Ishikawa (cell line): ENCODE measurements around the gene RABL3.

Source experiments
- CEBPB ChIP-seq: IDR thresholded peaks from 2 replicates; pipeline ENCODE4 v1.6.1; 2012
- CREB1 ChIP-seq: IDR thresholded peaks from 2 replicates; pipeline ENCODE4 v1.6.1; 2012; ENCODE audit warnings: low read depth
- EGR1 ChIP-seq: IDR thresholded peaks from 2 replicates; pipeline ENCODE4 v1.6.1; 2012
- EP300 ChIP-seq: IDR thresholded peaks from 2 replicates; pipeline ENCODE4 v1.6.1; 2012; ENCODE audit warnings: borderline replicate concordance
- FOXM1 ChIP-seq: IDR thresholded peaks from 2 replicates; pipeline ENCODE4 v1.6.1; 2012; ENCODE audit warnings: low read depth, borderline replicate concordance
- NFIC ChIP-seq: IDR thresholded peaks from 2 replicates; pipeline ENCODE4 v1.6.1; 2012
- RAD21 ChIP-seq: IDR thresholded peaks from 2 replicates; pipeline ENCODE4 v1.6.1; 2012; ENCODE audit warnings: low read depth
- TAF1 ChIP-seq: IDR thresholded peaks from 2 replicates; pipeline ENCODE4 v1.6.1; 2012; ENCODE audit warnings: low read depth, mild to moderate bottlenecking
- TCF12 ChIP-seq: IDR thresholded peaks from 2 replicates; pipeline ENCODE4 v1.6.1; 2012; ENCODE audit warnings: low read depth
- TEAD4 ChIP-seq: IDR thresholded peaks from 2 replicates; pipeline ENCODE4 v1.6.1; 2012
- YY1 ChIP-seq: IDR thresholded peaks from 2 replicates; pipeline ENCODE4 v1.6.1; 2012; ENCODE audit warnings: low read depth
- ZBTB7A ChIP-seq: IDR thresholded peaks from 2 replicates; pipeline ENCODE4 v1.6.1; 2012; ENCODE audit warnings: low read depth
- TF ChIP-seq, protein P1 (sequence below): IDR thresholded peaks from 2 replicates; pipeline ENCODE4 v1.6.1; 2012
- TF ChIP-seq, protein P2 (sequence below): IDR thresholded peaks from 2 replicates; pipeline ENCODE4 v1.6.1; 2012; ENCODE audit warnings: low read depth, mild to moderate bottlenecking
- TF ChIP-seq, protein P3 (sequence below): IDR thresholded peaks from 2 replicates; pipeline ENCODE4 v1.6.1; 2012

RABL3 gene

DNA sequence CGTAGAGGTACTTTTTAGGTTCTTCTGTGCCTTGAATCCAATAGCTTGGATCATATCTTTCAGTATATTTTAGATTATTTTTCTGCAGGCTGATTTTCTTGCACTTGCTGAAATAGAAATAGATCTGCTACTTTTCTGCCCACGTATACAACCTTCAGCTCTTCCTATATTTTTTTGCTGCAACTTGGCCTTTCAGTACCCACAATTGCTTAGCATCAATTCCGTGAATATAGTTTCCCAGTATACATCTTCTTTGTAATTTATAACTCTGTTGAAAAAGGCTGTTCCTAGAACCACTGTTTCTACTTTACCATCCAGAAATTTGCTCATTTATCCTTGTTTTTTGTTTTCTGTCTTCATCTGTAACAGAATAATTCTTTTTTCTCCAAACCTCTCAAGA is 36.5 kb upstream of the RABL3 start:
- no peak for TF ChIP-seq FOXM1
- no peak for TF ChIP-seq RAD21
- TF ChIP-seq TAF1: no peak
- no peak for TF ChIP-seq TCF12
- TF ChIP-seq, protein P1, sequence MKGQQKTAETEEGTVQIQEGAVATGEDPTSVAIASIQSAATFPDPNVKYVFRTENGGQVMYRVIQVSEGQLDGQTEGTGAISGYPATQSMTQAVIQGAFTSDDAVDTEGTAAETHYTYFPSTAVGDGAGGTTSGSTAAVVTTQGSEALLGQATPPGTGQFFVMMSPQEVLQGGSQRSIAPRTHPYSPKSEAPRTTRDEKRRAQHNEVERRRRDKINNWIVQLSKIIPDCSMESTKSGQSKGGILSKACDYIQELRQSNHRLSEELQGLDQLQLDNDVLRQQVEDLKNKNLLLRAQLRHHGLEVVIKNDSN: no peak
- no peak for TF ChIP-seq YY1
- TF ChIP-seq TEAD4: no peak
- TF ChIP-seq NFIC: no peak
- TF ChIP-seq CEBPB: no peak
- TF ChIP-seq, protein P2, sequence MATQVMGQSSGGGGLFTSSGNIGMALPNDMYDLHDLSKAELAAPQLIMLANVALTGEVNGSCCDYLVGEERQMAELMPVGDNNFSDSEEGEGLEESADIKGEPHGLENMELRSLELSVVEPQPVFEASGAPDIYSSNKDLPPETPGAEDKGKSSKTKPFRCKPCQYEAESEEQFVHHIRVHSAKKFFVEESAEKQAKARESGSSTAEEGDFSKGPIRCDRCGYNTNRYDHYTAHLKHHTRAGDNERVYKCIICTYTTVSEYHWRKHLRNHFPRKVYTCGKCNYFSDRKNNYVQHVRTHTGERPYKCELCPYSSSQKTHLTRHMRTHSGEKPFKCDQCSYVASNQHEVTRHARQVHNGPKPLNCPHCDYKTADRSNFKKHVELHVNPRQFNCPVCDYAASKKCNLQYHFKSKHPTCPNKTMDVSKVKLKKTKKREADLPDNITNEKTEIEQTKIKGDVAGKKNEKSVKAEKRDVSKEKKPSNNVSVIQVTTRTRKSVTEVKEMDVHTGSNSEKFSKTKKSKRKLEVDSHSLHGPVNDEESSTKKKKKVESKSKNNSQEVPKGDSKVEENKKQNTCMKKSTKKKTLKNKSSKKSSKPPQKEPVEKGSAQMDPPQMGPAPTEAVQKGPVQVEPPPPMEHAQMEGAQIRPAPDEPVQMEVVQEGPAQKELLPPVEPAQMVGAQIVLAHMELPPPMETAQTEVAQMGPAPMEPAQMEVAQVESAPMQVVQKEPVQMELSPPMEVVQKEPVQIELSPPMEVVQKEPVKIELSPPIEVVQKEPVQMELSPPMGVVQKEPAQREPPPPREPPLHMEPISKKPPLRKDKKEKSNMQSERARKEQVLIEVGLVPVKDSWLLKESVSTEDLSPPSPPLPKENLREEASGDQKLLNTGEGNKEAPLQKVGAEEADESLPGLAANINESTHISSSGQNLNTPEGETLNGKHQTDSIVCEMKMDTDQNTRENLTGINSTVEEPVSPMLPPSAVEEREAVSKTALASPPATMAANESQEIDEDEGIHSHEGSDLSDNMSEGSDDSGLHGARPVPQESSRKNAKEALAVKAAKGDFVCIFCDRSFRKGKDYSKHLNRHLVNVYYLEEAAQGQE: no peak
- TF ChIP-seq EGR1: no peak
- no peak for TF ChIP-seq CREB1
- no peak for TF ChIP-seq EP300
- no peak for TF ChIP-seq ZBTB7A
- TF ChIP-seq, protein P3, sequence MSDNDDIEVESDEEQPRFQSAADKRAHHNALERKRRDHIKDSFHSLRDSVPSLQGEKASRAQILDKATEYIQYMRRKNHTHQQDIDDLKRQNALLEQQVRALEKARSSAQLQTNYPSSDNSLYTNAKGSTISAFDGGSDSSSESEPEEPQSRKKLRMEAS: no peak

DNA sequence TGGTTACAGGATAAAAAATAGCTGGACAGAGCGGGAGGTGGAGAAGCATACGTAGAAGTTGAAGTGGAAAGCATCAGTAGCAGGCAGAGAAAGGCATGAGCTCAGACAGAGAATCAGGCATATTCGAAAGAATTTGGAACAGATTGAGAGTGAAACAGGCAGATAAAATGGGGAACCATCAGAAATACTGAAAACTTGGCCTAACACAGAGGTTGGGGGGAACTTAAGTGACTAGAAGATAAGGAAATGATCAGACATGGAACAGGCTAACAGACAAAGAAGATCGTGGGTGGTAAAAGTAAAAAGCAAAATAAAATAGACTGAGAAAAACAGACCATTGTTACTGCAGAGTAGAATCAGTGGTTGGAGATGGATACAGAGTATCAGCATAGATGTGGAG is 33.1 kb upstream of the RABL3 start:
- no peak for TF ChIP-seq EGR1
- no peak for TF ChIP-seq CREB1
- no peak for TF ChIP-seq TAF1
- TF ChIP-seq NFIC: no peak
- TF ChIP-seq FOXM1: no peak
- no peak for TF ChIP-seq CEBPB
- no peak for TF ChIP-seq RAD21
- TF ChIP-seq, protein P1: no peak
- no peak for TF ChIP-seq TCF12
- no peak for TF ChIP-seq EP300
- TF ChIP-seq, protein P2: no peak
- TF ChIP-seq ZBTB7A: no peak
- TF ChIP-seq TEAD4: no peak

DNA sequence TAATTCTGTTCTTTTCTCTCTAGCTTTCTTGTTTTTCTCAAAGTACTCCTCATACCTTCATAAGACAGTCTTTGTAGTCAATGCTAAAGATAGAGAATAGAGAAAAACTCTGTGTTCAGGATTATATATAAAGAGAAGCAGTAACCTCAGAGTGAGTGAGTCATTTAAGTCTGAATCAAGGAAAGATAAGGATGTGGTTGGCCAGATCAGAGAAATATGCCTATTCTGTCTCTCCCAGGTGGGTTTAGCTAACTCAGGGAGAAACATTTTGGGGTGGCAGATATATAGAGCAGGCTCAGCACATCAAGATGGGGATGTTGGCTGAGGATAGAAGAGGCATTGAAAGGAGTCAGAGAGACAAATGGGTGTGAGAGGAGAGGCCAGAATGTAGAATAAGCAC is 31.6 kb upstream of the RABL3 start:
- TF ChIP-seq EGR1: no peak
- TF ChIP-seq, protein P1: no peak
- no peak for TF ChIP-seq NFIC
- TF ChIP-seq, protein P2: no peak
- no peak for TF ChIP-seq TAF1
- no peak for TF ChIP-seq CEBPB
- TF ChIP-seq YY1: no peak
- no peak for TF ChIP-seq ZBTB7A
- no peak for TF ChIP-seq EP300
- TF ChIP-seq, protein P3: no peak
- no peak for TF ChIP-seq CREB1
- TF ChIP-seq TEAD4: no peak
- no peak for TF ChIP-seq FOXM1
- TF ChIP-seq TCF12: no peak

DNA sequence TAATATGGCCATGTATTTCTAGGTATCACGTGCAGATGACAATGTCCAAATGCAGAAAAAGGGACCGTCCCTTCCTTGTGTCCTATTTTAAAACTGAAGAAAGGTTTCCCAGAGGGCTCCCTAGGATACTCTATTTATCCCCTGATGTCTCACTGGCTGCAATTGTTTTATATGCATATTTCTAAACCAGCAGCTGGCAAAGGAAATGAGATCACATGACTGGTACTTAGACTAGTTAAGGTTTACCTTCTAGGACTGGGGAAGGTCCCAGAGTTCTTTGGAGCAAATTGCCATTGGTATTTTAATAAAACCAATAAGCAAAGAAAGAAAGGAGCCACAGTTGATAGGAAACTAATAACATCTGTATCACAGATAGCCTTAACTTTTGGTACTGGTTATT is 29.8 kb upstream of the RABL3 start:
- TF ChIP-seq FOXM1 (no peak), NFIC (no peak), CREB1 (no peak), YY1 (no peak), RAD21 (no peak), EGR1 (no peak), CEBPB (no peak), TCF12 (no peak), EP300 (no peak), TEAD4 (no peak), TAF1 (no peak), ZBTB7A (no peak)
- TF ChIP-seq, protein P1: no peak
- TF ChIP-seq, protein P3: no peak
- TF ChIP-seq, protein P2: no peak
